HG03196 (cell line): ENCODE results near the gene SYT13.
"Not testable (repeated sequence)": the region's sequence is repeated elsewhere in the genome, so short reads cannot be mapped to it uniquely, and the experiment has no call there.

Experiments
- ATAC-seq: cut with Tn5 transposase; IDR thresholded peaks from one replicate; pipeline ENCODE4 v1.9.1; 2021; ENCODE audit not compliant: unreplicated experiment

The SYT13 gene

GRCh38 chr11:45250035-45250718 is 36.0 kb downstream of the SYT13 start:
- ATAC-seq: no peak

GRCh38 chr11:45249372-45249771 is 36.8 kb downstream of the SYT13 start:
- ATAC-seq: not testable (repeated sequence)

- ATAC-seq: no peak
These were observed 37.6 kb downstream of the SYT13 start for GRCh38 chr11:45248501-45249011.

- no peak for ATAC-seq
These were observed 38.7 kb downstream of the SYT13 start for GRCh38 chr11:45247433-45247832.

- no peak for ATAC-seq
These were observed 39.9 kb downstream of the SYT13 start for GRCh38 chr11:45246241-45246640.

- ATAC-seq: no peak
These were observed 40.7 kb downstream of the SYT13 start for GRCh38 chr11:45245218-45246045.

GRCh38 chr11:45243967-45244366 is 42.2 kb downstream of the SYT13 start:
- ATAC-seq: no peak

- no peak for ATAC-seq
These were observed 46.4 kb downstream of the SYT13 start for GRCh38 chr11:45239733-45240132.

GRCh38 chr11:45238724-45239123 is 47.4 kb downstream of the SYT13 start:
- ATAC-seq: no peak

- no peak for ATAC-seq
These were observed 48.3 kb downstream of the SYT13 start for GRCh38 chr11:45237711-45238315.

- no peak for ATAC-seq
These were observed 51.7 kb downstream of the SYT13 start for GRCh38 chr11:45234306-45235006.

GRCh38 chr11:45233804-45234170 is 52.4 kb downstream of the SYT13 start:
- no peak for ATAC-seq

GRCh38 chr11:45233121-45233803 is 52.9 kb downstream of the SYT13 start:
- no peak for ATAC-seq

GRCh38 chr11:45232341-45233080 is 53.6 kb downstream of the SYT13 start:
- ATAC-seq: no peak

- ATAC-seq: no peak
These were observed 56.6 kb downstream of the SYT13 start for GRCh38 chr11:45229401-45230020.

GRCh38 chr11:45227836-45228235 is 58.3 kb downstream of the SYT13 start:
- no peak for ATAC-seq

GRCh38 chr11:45226901-45227300 is 59.2 kb downstream of the SYT13 start:
- ATAC-seq: no peak

- ATAC-seq: no peak
These were observed 59.9 kb downstream of the SYT13 start for GRCh38 chr11:45225961-45226871.
